NCI-H2107 (cell line): Measurements from ENCODE around the gene MGLL.

ENCODE experiments used
- DNase-seq: peaks from one replicate; lab custom pipeline; 2025; lab: John Stamatoyannopoulos, UW

Gene MGLL

DNA sequence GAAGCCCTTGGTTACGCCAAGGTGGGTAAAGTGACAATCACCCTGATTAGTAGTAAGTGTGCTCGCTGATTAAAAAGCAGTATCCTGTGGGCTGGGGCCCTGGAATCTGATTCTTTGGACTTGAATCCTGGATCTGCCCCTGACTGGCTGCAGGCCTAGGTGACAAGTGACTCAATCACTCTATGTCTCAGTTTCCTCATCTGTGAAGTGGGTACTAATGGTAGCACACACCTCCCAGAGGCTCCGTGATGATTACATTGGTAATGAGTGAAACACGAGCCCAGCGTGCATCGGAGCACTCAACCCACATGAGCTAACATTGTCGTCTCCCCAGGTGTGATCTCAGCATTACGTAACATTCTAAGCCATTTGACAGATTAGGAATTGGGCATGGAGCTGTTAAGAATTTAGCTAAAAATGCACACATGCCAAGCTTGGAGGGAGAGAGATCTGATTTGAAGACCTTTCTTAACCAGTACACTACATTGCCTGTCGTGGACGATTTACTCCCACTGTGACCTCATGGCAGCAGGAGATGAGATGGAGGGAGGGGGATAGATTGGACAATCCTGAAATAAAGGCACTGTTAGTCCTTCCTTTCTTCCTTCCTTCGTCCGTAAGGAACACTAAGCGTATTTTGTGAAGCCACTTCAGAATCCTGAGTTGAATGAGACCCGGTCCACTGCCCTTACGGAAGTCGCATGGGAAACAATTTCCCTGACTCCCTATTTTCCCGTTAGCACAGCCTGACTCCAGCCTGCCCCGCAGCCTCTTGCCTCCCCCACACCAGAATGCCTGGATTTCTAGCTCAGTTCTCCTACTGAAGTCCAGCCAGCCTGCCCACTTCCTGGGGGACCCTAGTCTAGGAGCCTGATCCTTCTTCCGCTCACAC, 32.1 kb downstream of the MGLL start:
- peak; percentile 51 for DNase-seq

DNA sequence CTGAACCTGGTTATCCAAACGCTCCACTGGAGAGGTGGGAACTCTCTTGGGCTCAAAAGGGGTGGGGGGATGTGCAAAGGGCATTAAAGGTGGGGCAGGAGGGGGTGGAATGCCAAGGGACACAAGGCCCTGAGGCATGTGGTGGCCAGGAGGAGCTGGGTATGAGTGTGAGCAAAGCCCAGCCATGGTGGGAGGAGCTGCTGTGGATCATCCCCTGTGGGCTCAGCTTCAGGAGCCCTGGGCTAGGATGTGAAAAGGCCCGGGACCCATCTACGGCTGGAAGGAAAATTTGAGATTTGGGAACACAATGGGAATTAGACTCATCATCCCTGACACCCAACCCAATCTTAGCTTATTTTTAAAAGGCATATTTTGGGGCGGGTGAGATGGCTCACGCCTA, 33.3 kb downstream of the MGLL start:
- DNase-seq: no peak

DNA sequence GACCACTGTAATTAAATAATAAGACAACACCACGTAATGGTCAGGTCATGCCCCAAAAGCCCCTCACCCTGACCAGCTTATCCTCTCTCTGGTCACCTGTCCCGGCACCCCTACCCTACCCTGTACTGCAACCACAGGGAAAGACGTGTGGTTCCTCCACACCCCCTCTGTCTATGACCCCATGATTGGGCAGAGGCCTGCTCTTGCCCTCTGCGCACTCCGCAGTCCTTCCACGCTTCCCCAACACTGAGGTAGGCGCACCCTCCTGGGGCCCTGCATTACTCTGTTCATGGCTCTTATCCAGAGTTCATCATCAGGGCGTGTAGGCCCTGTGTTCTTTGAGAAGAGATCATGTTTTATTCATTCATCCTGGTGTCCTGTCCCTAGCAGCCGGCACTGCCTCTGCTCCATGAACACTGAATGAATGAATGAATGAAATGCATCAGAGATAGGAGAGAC, 33.8 kb downstream of the MGLL start:
- no peak for DNase-seq

DNA sequence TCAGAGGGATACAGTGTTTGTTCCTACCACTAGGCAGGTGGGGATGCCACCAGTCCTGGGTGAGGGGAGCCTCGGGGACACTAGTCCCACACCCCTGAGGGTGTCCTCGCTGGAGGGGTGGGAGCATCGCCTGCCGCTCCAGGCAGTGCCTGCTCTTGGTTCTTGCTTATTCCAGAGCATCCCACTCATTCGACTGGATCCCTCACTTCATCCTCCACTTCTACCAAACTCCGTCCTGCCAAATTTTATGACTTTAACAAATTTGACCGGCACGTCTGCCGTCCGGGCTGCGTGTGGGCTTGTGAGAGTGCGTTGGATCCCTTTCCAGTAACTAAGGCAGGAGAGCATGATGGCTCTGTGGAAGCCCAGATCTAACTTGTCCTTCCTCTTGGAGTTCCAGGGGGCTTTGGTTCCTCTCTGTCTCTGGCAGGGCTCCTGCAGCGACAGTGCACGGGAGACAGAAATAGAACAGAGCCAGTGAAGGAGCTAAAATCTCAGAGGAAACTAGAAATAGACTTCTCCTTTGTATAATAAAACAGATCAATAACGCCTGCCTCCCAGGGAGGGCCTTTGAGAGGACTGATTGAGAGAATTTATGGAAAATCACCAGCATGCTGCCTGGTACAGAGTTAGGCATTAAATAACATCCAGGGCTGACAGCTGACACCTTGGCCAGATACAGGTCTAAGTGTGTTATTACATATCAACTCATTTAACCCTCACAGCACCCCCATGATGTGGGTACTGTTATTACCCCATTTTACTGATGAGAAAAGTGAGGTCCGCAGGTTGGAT, 34.5 kb downstream of the MGLL start:
- peak; percentile 30 for DNase-seq

DNA sequence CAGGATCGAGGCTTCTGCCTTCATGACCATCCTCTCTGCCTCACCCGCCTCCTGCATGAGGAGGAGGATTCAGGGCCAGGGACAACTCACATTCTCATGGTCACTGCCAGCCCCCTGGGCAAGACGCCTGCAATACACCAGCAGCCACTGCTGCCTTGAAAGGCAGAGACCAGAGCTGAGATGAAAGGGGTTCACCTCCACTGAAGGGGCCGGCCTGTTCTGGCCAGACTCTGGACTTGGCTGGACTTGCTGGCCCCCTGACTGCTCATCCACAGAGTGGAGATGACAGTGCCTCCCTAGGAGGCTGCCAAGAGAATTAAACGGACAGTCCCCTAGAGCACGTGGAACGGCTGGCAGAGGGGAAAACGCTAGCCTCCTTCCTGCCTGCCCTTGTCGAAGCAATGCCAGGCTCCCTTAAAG, 35.2 kb downstream of the MGLL start:
- no peak for DNase-seq

DNA sequence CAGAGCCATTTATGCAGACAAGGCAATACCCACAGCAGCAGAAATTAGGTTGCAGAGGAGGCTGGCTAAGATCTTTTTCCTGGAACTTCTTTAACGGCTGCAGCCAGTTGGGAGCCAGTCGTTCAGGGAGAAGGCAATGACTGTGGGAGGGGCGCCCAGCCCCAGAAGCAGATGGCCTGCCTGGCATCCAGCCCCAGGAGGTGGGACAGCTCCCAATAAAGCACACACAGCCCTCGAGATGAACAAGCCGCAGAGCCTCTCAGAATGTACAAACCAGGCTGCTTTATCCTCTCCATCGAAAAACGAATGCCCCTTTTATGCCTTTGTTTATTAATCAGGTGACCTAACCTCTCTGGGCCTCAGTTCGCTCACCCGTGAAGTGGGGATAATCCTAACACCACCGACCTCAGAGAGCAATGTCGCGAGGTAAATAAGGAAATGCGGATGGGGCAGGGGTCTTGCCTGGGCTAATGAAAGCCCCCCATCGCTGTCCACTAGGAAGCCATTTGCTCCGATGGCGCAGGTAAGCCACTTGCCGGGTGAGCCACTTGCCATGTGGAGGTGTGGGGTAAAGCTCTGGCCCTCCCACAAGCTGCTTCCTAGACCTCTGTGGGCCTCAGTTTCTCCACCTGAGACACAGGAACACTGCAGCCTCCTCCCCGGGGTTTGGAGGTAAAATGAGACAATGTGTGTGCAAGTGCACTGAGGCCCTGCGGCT, 35.8 kb downstream of the MGLL start:
- DNase-seq: peak; percentile 76

DNA sequence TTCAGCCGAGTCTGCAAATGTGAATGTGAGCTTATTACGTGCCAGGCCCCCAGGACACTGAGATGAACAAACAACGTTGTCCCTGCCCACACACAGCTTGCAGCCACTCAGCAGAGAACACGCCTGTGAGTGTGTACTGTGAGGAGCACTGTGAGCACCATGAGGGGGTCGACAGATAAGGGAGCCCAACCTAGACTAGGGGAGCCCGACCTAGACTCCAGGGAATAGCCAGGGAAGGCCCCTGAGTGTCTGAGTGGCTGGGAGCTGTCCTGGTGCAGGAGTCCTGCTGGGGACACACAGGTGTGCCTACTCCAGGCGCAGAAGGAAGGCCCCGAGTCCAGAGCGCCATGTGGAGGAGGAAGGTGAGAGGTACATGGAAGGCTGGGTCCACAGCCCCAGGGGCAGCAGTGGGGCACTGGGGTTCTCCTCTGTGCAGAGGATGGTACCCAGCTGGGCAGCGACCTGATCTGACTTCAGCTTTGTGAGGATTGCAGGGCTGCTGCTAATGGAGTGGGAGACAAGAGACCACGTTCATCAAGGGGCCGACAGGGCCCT, 36.5 kb downstream of the MGLL start:
- DNase-seq: no peak

DNA sequence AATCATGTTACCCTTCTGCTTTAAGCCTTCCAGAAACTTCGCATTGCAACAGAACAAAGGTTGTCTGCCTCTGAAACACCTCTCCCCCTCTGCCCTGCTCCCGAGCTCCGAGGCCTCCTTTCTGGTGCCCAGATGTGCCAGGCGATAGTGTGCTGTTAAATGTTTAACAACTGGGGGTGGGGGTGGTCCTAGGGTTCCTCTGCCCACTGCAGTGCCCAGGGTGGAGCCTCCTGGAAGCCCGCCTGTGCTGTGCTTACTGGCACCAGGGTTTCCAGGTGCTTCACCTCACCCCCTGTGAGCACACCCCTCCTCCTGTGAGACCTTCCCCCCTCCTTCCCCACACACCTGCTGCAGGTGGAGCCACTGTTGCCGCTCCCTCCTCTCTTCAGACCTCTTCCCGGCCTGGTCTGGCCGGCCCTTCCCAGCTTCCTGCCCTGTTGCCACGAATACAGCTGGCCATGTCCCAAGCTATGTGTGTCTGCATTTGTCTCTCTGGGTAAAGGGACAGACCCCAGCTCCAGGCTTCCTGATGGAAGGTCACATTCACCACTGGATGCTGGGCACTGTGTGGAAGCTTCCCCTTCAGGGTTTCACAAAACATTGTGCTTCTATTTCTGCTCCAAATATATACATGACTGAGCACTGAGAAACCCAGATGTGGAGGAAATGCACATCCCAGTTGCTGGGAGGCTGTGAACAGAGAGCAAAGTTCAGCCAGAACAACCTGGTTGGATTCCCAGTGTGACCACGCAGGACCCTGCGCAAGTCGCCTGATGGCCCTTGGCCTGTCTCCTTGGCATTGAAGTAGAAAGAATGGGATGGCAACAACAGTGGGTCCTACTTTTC, 37.2 kb downstream of the MGLL start:
- peak; percentile 55 for DNase-seq

DNA sequence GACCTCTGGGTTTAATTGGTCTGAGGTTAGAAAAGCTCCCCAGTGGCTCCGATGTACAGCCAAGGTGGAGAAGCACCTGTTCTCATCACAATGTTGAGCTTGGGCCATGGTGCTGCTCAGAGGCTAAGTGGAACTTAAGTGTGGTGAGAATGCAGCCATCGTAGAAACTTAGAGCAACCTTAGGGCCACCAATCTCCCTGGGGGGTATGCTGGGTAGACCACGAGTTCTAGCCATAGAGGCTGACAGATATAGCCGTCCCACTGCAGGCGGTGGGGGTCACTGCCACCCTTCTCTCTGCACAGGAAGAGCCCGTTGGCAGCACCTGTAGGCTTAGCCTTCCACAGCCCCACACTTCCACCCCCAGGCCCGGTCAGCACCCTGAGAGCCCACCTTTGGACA, 38.0 kb downstream of the MGLL start:
- peak; percentile 85 for DNase-seq

DNA sequence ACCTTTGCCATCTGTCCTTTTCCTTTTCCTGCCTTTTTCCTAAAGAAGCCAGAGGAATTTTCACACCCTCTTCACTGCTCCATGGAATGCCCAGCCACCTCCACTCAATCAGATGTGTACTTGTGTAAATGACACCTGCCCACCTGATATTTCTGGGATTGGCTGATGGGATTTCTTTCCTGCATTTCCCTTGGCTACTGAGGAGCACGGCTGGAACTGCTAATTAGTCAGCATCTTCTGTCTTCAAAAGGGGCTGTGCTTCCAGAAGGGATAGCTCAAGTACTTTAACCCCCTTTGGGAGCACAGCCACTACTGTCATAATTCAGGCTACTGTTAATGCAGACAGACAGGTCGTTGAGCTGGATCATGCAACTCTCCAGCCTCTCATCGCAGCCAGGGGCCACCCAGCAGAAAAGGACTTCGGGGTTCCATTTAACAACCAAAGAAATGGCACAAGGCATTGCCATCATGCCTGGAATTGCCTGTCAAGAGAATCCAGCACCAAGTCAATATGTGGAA, 38.6 kb downstream of the MGLL start:
- no peak for DNase-seq

DNA sequence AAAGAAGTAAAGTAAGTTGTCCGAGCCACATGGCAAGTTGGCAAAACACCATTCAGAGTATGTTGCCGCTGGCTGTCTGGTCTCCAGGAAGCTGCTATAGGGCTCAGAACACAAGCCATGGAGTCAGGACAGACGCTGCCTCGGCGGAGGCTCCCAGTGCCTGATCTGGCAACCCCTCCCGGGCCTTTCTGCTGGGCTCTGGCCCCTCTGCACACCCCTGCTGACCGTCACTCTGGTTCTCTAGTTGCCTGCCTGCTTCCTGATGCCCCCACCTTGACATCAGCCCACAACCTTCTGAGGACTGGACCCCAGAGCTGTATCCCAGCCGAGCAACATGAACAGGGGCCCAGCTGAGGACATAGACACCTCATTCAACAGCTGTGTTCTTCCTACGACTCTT, 39.1 kb downstream of the MGLL start:
- DNase-seq: no peak

DNA sequence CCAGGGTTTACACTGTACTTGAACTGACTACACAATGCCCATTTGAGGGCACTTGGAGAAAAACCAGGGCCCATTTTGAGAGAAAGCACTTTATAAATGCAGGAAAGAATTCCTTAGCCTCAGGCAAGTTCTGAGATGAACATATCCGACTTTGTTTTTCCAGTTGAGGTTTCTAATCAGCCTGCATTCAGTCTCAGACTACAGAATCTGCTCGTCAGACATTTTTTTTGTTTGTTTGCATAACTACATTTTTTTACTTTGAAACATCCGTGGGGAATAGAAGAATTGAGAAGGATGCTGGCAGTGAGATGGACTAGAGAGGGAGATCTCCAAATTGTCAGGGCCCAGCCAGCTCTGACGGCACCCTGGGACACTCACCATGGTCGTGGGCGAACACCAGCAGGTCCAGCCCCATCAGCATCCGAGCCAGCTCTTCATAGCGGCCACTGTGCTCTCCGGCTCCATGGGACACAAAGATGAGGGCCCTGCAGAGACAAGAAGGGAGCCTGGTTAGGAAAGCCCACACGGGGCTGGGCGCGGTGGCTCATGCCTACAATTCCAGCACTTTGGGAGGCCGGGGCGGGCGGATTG, 40.8 kb downstream of the MGLL start:
- no peak for DNase-seq

DNA sequence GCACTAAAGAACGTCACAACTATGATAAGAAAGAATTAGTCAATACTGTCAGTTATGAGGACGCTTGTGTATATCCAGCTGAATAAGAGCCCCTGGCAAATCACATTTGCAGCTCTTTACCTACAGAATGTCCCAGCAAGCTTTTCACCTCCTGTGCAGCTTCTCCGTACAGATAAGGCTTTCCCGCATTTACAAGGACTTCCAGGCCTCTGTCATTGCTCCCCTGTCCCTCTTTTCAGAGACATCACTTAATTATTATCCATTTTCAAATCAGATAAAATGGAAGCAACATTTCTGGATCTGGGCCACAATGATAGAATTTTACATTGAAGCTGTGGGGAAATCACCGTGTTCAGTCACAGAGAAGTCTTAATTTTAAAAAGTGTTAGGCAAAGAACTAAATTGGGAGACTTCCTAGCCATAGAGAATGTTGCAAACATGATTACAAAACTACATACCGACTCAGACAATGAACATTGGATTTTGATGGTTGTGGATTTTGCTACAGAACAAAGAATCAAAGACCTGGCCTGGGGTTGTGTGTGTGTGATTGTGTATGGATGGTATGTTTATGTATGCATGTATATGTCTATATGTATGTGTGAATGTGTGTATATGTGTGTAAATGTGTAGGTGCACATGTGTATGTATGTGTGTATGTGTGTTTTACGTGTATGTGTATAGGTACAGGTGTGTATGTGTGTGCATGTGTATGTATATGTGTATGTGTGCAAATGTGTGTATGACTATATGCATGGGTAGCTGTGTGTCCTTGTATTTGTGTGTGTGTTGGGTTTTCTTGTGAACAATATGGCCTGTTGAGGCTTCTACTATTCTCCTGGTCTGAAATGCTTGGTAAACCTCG, 41.5 kb downstream of the MGLL start:
- DNase-seq: no peak

DNA sequence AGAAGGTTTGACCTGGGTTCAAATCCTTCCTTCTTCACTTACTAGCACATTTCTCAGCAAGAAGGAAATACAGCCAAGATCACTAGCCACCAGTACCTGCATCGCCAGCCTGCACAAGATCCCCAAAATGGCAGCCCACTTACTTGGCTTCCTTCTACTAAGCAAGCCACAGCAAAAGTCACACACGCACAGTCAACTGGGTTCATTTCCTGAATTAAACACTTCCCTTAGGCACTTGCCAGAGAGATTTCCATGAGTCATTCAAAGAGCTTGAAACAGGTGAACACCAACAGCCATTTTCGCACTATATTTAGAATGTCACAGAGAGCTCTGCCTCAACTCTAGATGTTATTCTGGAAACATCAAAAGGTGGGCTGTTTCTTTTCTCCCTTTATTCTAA, 42.6 kb downstream of the MGLL start:
- no peak for DNase-seq

DNA sequence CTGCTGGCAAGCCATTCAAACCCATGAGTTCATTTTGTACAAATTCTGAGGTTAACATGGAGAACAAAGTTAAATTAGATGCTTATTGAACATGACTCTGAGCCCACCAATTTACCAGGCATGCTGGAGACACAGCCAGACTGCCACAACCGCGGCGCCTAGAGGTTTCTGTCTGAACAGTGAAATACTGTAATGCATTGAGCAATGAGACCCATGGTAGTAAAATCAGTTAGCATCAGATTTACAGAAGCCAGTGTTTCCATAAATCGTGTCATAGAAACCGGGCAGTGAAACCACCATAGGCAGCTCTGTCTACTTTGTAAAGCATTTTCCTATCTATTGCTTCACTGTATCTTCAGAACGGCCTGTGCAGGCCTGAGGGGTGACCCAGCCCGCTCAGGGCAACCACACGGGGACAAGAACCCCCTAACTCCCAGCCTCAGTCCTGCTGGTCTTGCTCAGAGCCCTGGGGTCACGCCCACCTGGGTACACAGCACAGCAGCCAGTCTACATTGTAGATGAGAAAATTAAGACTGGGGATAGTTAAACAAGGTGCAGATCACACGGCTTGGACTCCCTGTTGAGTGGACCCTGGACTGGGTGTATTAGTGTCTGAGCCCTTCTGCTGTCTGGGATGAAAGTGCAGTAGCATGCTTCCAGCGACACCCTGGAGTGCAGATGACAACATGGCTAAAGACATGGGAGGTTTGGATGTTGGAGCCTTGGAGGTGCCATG, 44.2 kb downstream of the MGLL start:
- no peak for DNase-seq

DNA sequence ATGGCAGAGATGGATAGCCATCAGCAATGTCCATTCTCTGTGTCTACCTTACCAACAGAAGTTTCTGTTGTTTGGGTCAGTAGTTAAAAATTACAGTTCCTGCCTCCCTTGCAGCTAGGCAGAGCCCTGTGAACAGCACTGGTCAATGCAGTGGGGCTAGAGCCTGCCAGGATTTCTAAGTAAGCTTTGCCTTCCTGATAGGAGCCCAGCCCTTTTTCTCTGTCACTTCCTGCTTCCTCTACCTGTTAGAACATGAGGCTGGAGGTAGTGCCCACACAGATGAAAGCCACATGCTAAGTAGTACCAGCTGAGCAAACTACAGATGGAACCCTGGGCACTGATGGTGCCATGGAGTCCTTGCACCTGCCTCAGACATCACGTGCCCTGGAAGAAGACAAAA, 45.0 kb downstream of the MGLL start:
- DNase-seq: no peak

DNA sequence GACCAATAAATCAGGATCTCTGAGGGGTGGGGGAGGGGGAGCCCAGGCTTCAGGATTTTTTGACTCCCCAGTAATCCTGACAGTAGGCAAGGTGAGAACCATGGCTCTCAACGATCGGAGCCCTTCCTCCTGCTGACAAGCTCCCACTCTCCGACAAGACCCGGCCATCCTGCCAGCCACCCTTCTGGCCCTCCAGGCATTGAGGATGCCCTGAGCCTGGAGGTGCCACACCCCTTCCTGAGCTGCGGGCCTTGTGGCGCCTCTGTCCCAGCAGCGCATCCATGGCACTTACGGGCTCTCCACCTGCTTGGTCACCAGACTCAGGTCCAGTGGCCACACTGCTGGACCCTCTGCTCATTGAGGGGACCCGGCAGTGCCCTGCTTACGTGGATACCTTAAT, 46.0 kb downstream of the MGLL start:
- no peak for DNase-seq

DNA sequence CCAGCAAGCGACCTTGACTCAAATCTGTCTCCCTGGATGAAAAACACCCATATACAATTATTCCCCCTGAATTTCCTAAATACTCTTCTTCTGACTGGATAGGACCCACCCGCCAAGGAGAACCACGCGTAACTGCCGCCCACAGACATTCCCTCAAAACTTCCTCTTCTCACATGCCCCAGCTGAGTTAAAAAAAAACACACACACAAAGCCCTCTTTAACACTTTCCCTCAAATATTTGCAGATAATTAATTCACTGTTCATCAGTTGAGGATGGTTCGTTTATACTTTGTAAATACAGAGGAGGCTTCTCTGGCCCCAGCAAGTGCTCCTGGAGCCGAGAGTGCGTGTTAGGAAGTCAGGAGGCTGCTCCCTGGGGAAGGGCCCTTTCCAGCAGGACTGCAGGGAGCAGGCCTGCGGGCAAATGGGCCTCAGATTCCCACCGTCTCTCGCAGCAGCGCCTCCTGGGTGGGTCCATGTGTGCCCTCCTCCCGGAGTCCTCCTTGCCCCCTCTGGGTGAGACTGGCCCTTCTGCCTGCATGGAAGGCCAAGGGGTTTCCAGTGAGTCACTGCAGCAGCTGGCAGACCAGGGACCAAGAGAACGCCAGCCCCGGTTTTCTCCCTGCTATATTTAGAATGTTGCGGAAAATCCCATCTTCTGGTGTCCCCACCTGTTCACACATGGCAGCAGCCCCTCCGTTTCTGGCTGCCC, 46.8 kb downstream of the MGLL start:
- DNase-seq: peak; percentile 31
